Psoas muscle (tissue), 8 donors: ENCODE results near the gene LCLAT1. TPM values are rescaled to one million over a fixed set of nuclear protein-coding genes. Genes with fewer than 3 reads are reported as not detected.
A peak's percentile ranks its signal among the peaks of the same experiment; 100 is the strongest.

Source experiments
- ATAC-seq, 4 donors: fragments of 200-7000 bp; cut with Tn5 transposase; one replicate each; pipeline ENCODE4 v1.9.1; 2020; ENCODE audit warnings: moderate library complexity in 3 of 4, mild to moderate bottlenecking in 2 of 4
- DNase-seq, 2 donors: peaks; one replicate each; pipeline ENCODE4 v3.0.0-alpha.2; 2020
- H3K27ac ChIP-seq: fragments of 200-600 bp; one replicate; pipeline ENCODE4 v1.8.0; 2022
- H3K27me3 ChIP-seq, 3 donors: fragments of 200-600 bp in 1 of 3; one replicate each; pipeline versions ENCODE4 v1.6.1 to v1.8.0; 2013 to 2022; ENCODE audit warnings: low read length in 2 of 3, mild to moderate bottlenecking in 2 of 3, moderate library complexity in 1 of 3; ENCODE audit not compliant: insufficient read depth in 3 of 3
- H3K36me3 ChIP-seq, 2 donors: fragments of 200-600 bp in 1 of 2; one replicate each; pipeline versions ENCODE4 v1.6.1 to v1.8.0; 2013 to 2022; ENCODE audit warnings: low read depth in 1 of 2, mild to moderate bottlenecking in 1 of 2, moderate library complexity in 1 of 2; ENCODE audit not compliant: insufficient read depth in 1 of 2
- H3K4me1 ChIP-seq: fragments of 200-600 bp; one replicate; pipeline ENCODE4 v1.8.0; 2022
- H3K4me3 ChIP-seq: fragments of 200-600 bp; one replicate; pipeline ENCODE4 v1.8.0; 2022; ENCODE audit warnings: mild to moderate bottlenecking
- H3K9me3 ChIP-seq: fragments of 200-600 bp; one replicate; pipeline ENCODE4 v1.8.0; 2022
- CTCF ChIP-seq: fragments of 200-600 bp; IDR thresholded peaks from one replicate; pipeline ENCODE4 v1.8.0; 2022; ENCODE audit warnings: antibody characterized with exemption
- WGBS, 3 donors: extraction: QIAGEN DNeasy Blood & Tissue Kit; methylation state at CpG; one replicate each; pipeline versions ENCODE4 v1.1.6 to v1.1.7; 2013; 5-methylcytosine and 5-hydroxymethylcytosine counted together
- intact Hi-C, 2 donors: fragments of 100-400 bp; cut with DNase I; formaldehyde crosslinking; loops; one replicate each; pipeline versions ENCODE4 v1.11.0 to v1.14.2; 2022
- polyA plus RNA-seq, 3 donors: library from polyadenylated mRNA; stranded (reverse); fragments of 200-250 nt; gene quantifications; one replicate each; pipeline ENCODE4 v1.2.3, GENCODE V29; 2013
- total RNA-seq, 4 donors: library from RNA; stranded (reverse); fragmentation: NEBNext Ultra II Directional in 2 of 4; extraction: Animal tissue kit (Norgen Biotek cat#: 25700) in 2 of 4; gene quantifications; one replicate each; pipeline versions ENCODE4 v1.2.1 to v1.2.4, GENCODE V29; 2021 to 2023
- donor health status: healthy with polysubstance abuse.
- donor health status: DM: no; HTN: no; CAD: no; lungs with moderate emphysema.
- donor health status: Bipolar disorder and iron deficiency.
- donor health status: healthy.
- donor health status: DM: yes; HTN: yes; CAD: no.
- donor health status: DM: no; HTN: no; CAD: no.
- donor health status: DM: no; HTN: no; CAD: no.
- donor health status: DM: yes; HTN: yes; CAD: no.

LCLAT1 gene
- total and polyA plus RNA-seq, 7 donors, result 4.2 to 18.8 (median 6.0) TPM

- peaks cover 23% of the 10 kb centered on the region for H3K4me1 ChIP-seq
- ATAC-seq (no peak), DNase-seq (no peak)
- no peaks in the 10 kb centered on the region for H3K36me3 ChIP-seq
- intact Hi-C loops, result no loop called here
- H3K27ac ChIP-seq, result no peak overlapping the region
- no peak overlapping the region for H3K4me3 ChIP-seq
- WGBS, 3 donors, result 96 to 98% (median 96%) methylated on average over 4 of the region's 4 CpGs
- TF ChIP-seq CTCF, result no peak
- H3K27me3 ChIP-seq, result no peaks in the 10 kb centered on the region
- no peaks in the 10 kb centered on the region for H3K9me3 ChIP-seq
Observed at GRCh38 chr2:30663321-30663720, 216.3 kb downstream of the LCLAT1 start.

GRCh38 chr2:30663806-30664205 is 216.8 kb downstream of the LCLAT1 start:
- TF ChIP-seq CTCF, result no peak
- Histone ChIP-seq H3K4me3 (no peak overlapping the region), H3K27me3 (no peaks in the 10 kb centered on the region), H3K4me1 (peaks cover 23% of the 10 kb centered on the region), H3K9me3 (no peaks in the 10 kb centered on the region), H3K27ac (no peak overlapping the region), H3K36me3 (no peaks in the 10 kb centered on the region)
- 97 to 99% (median 98%) methylated on average over 3 of the region's 3 CpGs for WGBS, 3 donors
- intact Hi-C loops, result no loop called here
- ATAC-seq (no peak), DNase-seq (no peak)

GRCh38 chr2:30664761-30665358 is 217.8 kb downstream of the LCLAT1 start:
- TF ChIP-seq CTCF, result no peak
- no peak overlapping the region for H3K4me3 ChIP-seq
- peaks cover 23% of the 10 kb centered on the region for H3K4me1 ChIP-seq
- no peaks in the 10 kb centered on the region for H3K9me3 ChIP-seq
- ATAC-seq (peak; percentile 75 to 82 (median 80)), DNase-seq (peak in 1 of 2 donors; percentile 40)
- H3K36me3 ChIP-seq, result no peaks in the 10 kb centered on the region
- H3K27me3 ChIP-seq, result no peaks in the 10 kb centered on the region
- intact Hi-C loops, result no loop called here
- H3K27ac ChIP-seq, result peak overlapping the region; percentile 76
- 66 to 76% (median 70%) methylated on average over 8 of the region's 8 CpGs for WGBS, 3 donors

GRCh38 chr2:30665761-30666265 is 218.8 kb downstream of the LCLAT1 start:
- 93 to 98% (median 94%) methylated on average over 3 of the region's 3 CpGs for WGBS, 3 donors
- H3K27me3 ChIP-seq, result no peaks in the 10 kb centered on the region
- peak in 2 of 4 donors; percentile 7 to 8 for ATAC-seq
- DNase-seq, result no peak
- peaks cover 5% of the 10 kb centered on the region for H3K9me3 ChIP-seq
- no peak for TF ChIP-seq CTCF
- intact Hi-C loops, result no loop called here
- no peak overlapping the region for H3K4me3 ChIP-seq
- no peaks in the 10 kb centered on the region for H3K36me3 ChIP-seq
- H3K4me1 ChIP-seq, result peaks cover 23% of the 10 kb centered on the region
- H3K27ac ChIP-seq, result peak overlapping the region; percentile 76
